ENCODE data around the gene ATP11A.

The ATP11A gene

DNA sequence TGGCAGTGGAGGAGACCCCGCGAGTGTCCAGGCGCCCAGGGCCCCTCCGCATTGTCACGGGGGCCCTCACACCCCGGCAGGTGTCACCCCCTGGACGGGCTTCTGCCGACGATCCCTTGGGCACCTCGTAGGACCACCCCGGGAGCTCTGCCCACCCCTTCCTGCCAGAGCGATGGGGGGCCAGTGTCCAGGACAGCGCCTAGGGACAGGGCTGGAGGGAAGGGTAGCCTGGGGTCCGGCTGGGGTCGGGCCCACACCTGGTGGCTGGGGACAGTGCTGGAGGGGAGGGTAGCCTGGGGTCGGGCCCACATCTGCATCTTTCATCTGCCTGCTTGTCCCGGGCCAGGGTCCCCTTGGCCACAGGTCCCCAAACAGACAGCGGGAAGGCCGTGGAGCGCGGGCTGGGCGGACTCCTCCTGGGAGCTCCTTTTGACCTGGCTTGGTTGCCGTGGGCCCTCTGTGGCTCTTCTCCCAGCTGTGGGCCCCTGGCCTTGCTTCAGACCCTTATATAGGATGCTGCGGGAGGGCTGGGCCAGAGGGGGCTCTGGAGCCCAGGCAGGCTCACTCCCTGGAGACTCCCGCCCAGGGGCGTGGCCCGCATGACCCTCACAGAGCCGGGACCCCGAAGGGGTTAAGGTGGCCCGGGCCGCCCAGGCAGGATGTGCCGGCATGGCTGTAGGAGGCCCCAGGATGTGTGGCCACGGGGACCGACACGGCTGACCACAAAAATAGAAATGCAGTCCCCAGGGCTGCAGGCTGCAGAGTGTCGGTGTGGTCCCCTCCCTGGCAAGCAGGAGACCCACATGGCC lies 205.0 kb downstream of the ATP11A start:
- no peak for DNase-seq (ENCODE audit: low read depth)

GRCh38 chr13:112895521-112896465 lies 206.0 kb downstream of the ATP11A start:
- DNase-seq (ENCODE audit: low read depth), result no peak

GRCh38 chr13:112896736-112897602 lies 207.1 kb downstream of the ATP11A start:
- DNase-seq (ENCODE audit: low read depth), result no peak

DNA sequence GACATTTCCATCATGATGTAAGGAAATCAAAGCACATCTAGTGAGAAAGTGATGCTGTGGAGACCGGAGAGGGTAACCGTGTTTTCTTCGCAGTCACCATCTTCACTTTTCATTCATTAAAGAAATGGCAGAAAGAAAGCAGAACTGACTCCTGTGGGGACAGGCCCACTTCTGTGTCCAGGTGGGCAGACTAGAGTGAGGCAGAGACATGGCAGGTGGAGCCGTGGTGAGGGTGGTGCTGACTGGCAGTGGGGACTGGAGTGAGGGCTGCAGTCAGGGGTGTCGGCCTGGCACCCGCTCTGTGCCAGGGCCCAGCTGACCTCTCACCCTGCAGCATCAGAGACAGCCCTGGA lies 207.7 kb downstream of the ATP11A start:
- DNase-seq (ENCODE audit: low read depth), result no peak

GRCh38 chr13:112897956-112898620 lies 208.2 kb downstream of the ATP11A start:
- no peak for DNase-seq (ENCODE audit: low read depth)

- no peak for DNase-seq (ENCODE audit: low read depth)
These were observed 208.9 kb downstream of the ATP11A start for GRCh38 chr13:112898621-112899280.

DNA sequence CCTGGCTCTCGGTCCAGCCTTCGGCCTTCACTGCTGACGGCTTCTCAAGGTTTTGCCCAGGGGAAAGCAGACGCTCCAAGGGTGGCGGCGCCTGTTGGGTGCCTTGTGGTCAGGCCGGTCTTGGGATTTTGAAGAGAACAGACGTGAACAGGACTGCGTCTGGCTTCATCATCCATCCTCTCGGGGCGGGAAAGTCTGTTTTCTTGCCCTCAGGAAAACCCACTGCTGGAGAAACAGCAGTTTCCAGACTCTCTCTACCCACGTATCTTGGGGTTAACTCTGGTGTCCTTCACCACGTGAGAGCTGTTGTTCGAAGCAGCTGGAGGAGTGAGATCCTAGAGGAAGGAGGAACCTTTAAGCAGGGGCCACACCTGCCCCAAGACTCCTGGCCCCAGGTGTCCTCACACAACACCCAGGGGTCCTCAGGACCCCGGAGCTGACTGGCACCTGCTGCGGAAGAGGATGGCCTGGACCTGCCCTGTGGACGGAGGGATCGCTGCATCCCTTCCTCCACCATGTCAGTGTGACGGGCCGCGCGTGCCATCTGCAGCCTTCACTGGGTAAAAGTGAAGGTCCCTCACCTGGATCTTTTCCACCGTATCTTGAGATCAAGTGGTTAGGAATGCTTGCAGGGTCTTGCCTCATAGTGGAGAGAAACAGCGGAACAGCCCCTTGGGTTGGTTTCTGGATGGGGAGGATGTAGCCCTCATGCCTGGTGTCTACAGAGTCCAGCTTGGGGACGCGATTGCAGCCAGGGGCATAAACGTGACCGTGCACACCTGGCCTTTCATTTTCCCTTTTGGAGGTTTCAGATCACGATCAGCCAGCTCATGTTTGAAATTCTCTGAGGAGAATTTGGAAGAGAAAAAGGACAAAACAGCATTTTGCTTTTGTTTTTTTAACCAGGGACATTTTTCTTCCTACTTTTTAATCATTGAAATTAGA lies 209.7 kb downstream of the ATP11A start:
- no peak for DNase-seq (ENCODE audit: low read depth)

DNA sequence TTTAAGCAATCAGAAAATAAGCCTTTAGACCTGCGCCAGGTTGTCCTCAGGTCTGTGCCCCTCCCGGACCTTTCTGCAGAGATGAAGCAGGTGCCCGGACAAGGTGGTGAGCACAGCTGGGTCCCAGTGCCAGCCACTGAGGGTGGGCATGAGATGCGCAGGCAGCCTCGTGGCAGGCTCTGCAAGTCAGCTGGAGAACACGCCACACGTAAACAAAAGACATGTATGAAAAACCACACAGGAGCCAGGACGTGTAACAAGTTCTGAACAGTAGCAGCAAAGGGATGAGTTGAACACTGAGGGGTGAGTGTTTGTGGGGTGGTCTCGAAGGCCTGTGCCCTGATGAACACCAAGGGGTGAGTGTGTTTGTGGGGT lies 210.4 kb downstream of the ATP11A start:
- no peak for DNase-seq (ENCODE audit: low read depth)

- no peak for DNase-seq (ENCODE audit: low read depth)
These were observed 210.9 kb downstream of the ATP11A start for GRCh38 chr13:112900691-112901091.

GRCh38 chr13:112902101-112902651 lies 212.3 kb downstream of the ATP11A start:
- DNase-seq (ENCODE audit: low read depth), result no peak

- DNase-seq (ENCODE audit: low read depth), result no peak
These were observed 212.8 kb downstream of the ATP11A start for GRCh38 chr13:112902669-112903068.

DNA sequence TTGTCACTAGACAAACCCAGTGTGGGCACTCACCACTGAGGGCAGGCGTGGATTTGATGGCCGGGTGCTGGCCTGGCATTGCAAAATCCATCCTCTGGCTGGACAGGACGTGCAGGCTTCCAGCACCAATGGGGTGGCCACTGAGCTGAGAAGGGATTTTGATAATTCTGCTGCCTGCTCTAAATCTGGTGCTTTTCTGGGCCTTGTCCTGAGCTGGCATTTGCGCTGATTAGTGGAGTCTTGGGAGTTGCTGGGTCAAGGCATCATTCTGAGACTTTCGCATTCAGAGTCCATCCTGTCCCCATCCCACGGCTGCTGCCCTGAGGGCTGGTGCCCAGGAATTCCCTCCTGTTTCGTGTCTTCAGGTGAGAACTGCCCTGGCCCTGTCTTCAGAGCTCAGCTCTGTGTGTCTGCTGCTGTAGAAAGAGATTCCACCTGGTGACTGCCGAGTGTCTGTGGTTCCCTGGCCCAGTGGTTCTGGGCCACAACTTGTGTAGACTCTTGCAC lies 213.3 kb downstream of the ATP11A start:
- DNase-seq (ENCODE audit: low read depth), result no peak

GRCh38 chr13:112903606-112904195 lies 213.9 kb downstream of the ATP11A start:
- DNase-seq (ENCODE audit: low read depth), result no peak

- DNase-seq (ENCODE audit: low read depth), result no peak
These were observed 214.7 kb downstream of the ATP11A start for GRCh38 chr13:112904436-112904960.

GRCh38 chr13:112905086-112905485 lies 215.2 kb downstream of the ATP11A start:
- DNase-seq (ENCODE audit: low read depth), result no peak

GRCh38 chr13:112905619-112905989 lies 215.8 kb downstream of the ATP11A start:
- DNase-seq (ENCODE audit: low read depth), result no peak

GRCh38 chr13:112905990-112906641 lies 216.3 kb downstream of the ATP11A start:
- DNase-seq (ENCODE audit: low read depth), result no peak

GRCh38 chr13:112907286-112907685 lies 217.4 kb downstream of the ATP11A start:
- DNase-seq (ENCODE audit: low read depth), result no peak

Data from stimulated activated CD8-positive, alpha-beta memory T cell treated with anti-CD3 and anti-CD28 coated beads, Interleukin-4, amount 100 ng/mL, for 24 hours (primary cell).